ENCODE measurements around the gene PAK4. TPM values are rescaled to one million over a fixed set of nuclear protein-coding genes. Genes with fewer than 3 reads are reported as not detected.

PAK4 gene
- total RNA-seq, 1 experiment from 2014 or later: 63.1 TPM

- no peak overlapping the region for H2BK12ac ChIP-seq (ENCODE audit: insufficient read length, low read depth, low read length)
- H3K9ac ChIP-seq (ENCODE audit: extremely low read depth, insufficient read length, low read length): no peak overlapping the region
- peaks cover 3% of the 10 kb centered on the region; the same call in 1 of the 2 replicates for H3K4me1 ChIP-seq (ENCODE audit: insufficient read depth, low read length)
- no peak overlapping the region for H3K4me2 ChIP-seq (ENCODE audit: insufficient read depth, insufficient read length, low read length)
- TF ChIP-seq, protein P1, sequence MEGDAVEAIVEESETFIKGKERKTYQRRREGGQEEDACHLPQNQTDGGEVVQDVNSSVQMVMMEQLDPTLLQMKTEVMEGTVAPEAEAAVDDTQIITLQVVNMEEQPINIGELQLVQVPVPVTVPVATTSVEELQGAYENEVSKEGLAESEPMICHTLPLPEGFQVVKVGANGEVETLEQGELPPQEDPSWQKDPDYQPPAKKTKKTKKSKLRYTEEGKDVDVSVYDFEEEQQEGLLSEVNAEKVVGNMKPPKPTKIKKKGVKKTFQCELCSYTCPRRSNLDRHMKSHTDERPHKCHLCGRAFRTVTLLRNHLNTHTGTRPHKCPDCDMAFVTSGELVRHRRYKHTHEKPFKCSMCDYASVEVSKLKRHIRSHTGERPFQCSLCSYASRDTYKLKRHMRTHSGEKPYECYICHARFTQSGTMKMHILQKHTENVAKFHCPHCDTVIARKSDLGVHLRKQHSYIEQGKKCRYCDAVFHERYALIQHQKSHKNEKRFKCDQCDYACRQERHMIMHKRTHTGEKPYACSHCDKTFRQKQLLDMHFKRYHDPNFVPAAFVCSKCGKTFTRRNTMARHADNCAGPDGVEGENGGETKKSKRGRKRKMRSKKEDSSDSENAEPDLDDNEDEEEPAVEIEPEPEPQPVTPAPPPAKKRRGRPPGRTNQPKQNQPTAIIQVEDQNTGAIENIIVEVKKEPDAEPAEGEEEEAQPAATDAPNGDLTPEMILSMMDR (conservative IDR thresholded peaks at IDR 0.05): no peak
- Mint-ChIP-seq H3K4me3 (no peak overlapping the region), H3K9me3 (no peaks in the 10 kb centered on the region), H3K27ac (0 out of 7 replicates have a peak overlapping the region, but pooled peaks of 1 of the 3 experiments have one; percentile 72), H3K27me3 (ENCODE audit: low read depth) (no peaks in the 10 kb centered on the region), H3K4me1 (peaks cover 60 to 76% of the 10 kb centered on the region in 2 experiments), H3K36me3 (ENCODE audit: insufficient read depth in 1 of 3, low read depth in 3 of 3) (no peaks in the 10 kb centered on the region; a peak in 3 of 7 replicates)
- H3K79me2 ChIP-seq (ENCODE audit: insufficient read depth, low read length): peaks cover 40% of the 10 kb centered on the region; the same call in 1 of the 2 replicates
- no peak overlapping the region for H4K5ac ChIP-seq (ENCODE audit: insufficient read length, low read depth, low read length)
- H3K9me3 ChIP-seq (ENCODE audit: control insufficient read depth, low read depth, low read length): no peaks in the 10 kb centered on the region
- no peak overlapping the region for H2AFZ ChIP-seq (ENCODE audit: low read length)
- H3K4ac ChIP-seq (ENCODE audit: low read depth, low read length): no peak overlapping the region
- H2BK120ac ChIP-seq (ENCODE audit: low read depth, low read length, poor library complexity, severe bottlenecking): no peak overlapping the region
- H3K14ac ChIP-seq (ENCODE audit: insufficient read depth, low read length): no peak overlapping the region
- no peak overlapping the region for H3K23ac ChIP-seq (ENCODE audit: insufficient read length, low read depth, low read length)
- H4K20me1 ChIP-seq (ENCODE audit: control insufficient read depth, insufficient read depth, insufficient read length): peaks cover 8% of the 10 kb centered on the region
- no CpG with 5 or more reads among the region's 11 CpGs for WGBS (ENCODE audit: extremely low coverage, insufficient read length, low lambda C conversion rate)
- peaks cover 5% of the 10 kb centered on the region for H3K79me1 ChIP-seq (ENCODE audit: insufficient read depth, low read depth, low read length, poor library complexity, severe bottlenecking)
- H2AK5ac ChIP-seq (ENCODE audit: insufficient read length, low read length): no peak overlapping the region
- no peak overlapping the region for H2BK5ac ChIP-seq (ENCODE audit: insufficient read length, low read length)
- H2BK20ac ChIP-seq (ENCODE audit: low read depth, low read length, poor library complexity, severe bottlenecking): no peak overlapping the region
- H3K56ac ChIP-seq (ENCODE audit: insufficient read length, low read depth, low read length): no peak overlapping the region
- H2BK15ac ChIP-seq (ENCODE audit: low read depth, low read length): no peak overlapping the region
- H4K8ac ChIP-seq (replicated peaks; ENCODE audit: insufficient read length, low read depth, low read length): no peak overlapping the region
- H4K91ac ChIP-seq (ENCODE audit: insufficient read length, low read depth, low read length): no peak overlapping the region
- no peak overlapping the region for H3T11ph ChIP-seq (ENCODE audit: low read length)
- H3K23me2 ChIP-seq (ENCODE audit: insufficient read length, low read depth, low read length, poor library complexity, severe bottlenecking): peaks cover 9% of the 10 kb centered on the region
- no peak overlapping the region for H3K27ac ChIP-seq (ENCODE audit: insufficient read length, low read depth, low read length)
- no peaks in the 10 kb centered on the region for H3K27me3 ChIP-seq (ENCODE audit: insufficient read depth, low read length)
- no peak overlapping the region for H3K18ac ChIP-seq (ENCODE audit: insufficient read length, low read depth, low read length)
- DNase-seq: no peak
Observed at GRCh38 chr19:39129116-39129515, 3.5 kb downstream of the PAK4 start.

Data from H9 (cell line).